Measurements from ENCODE around the gene CLEC2A.

- TF ChIP-seq, protein P1, sequence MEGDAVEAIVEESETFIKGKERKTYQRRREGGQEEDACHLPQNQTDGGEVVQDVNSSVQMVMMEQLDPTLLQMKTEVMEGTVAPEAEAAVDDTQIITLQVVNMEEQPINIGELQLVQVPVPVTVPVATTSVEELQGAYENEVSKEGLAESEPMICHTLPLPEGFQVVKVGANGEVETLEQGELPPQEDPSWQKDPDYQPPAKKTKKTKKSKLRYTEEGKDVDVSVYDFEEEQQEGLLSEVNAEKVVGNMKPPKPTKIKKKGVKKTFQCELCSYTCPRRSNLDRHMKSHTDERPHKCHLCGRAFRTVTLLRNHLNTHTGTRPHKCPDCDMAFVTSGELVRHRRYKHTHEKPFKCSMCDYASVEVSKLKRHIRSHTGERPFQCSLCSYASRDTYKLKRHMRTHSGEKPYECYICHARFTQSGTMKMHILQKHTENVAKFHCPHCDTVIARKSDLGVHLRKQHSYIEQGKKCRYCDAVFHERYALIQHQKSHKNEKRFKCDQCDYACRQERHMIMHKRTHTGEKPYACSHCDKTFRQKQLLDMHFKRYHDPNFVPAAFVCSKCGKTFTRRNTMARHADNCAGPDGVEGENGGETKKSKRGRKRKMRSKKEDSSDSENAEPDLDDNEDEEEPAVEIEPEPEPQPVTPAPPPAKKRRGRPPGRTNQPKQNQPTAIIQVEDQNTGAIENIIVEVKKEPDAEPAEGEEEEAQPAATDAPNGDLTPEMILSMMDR (IDR thresholded peaks at IDR 0.05): no peak
- TF ChIP-seq ZFX (IDR thresholded peaks at IDR 0.05; ENCODE audit: borderline replicate concordance): no peak
Observed at GRCh38 chr12:9943240-9943639, 11.1 kb upstream of the CLEC2A start.
